ENCODE results near the gene SLC38A8.

The SLC38A8 gene

GRCh38 chr16:84086341-84086740 lies 43.7 kb upstream of the SLC38A8 start:
- H3K4me3 ChIP-seq (ENCODE audit: low read depth, low read length), result no peak overlapping the region
- TF ChIP-seq CTCF (IDR thresholded peaks at IDR 0.05; ENCODE audit: low read depth, low read length, missing control alignments), result no peak
- no peak for DNase-seq (ENCODE audit: low read depth)
- in situ Hi-C loops (cut with HindIII; ENCODE audit: low sequenced_read_pairs), result loop anchor here (5.0 kb wide), 1 partner anchor 51 kb away; no protein-coding TSS in a partner anchor

DNA sequence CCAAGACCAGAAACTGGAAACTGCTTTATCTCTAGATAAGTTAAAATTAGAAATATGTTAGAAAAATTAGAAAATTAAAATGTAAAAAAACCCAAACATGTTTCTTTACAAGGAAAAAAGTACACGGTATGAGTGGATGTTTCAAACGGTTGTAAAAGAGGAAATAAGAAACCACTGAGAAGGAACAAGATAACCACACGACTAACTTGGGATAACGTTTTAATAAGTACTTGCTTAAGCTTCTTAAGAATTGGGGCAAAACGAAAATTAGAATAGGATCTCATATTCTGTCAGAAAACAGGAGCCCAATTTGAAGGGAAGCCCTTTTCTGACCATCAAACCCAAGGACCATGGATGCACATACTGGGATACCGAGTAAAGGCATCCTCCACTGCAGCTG lies 43.2 kb upstream of the SLC38A8 start:
- no peak overlapping the region for H3K4me3 ChIP-seq (ENCODE audit: low read depth, low read length)
- no peak for DNase-seq (ENCODE audit: low read depth)
- in situ Hi-C loops (cut with HindIII; ENCODE audit: low sequenced_read_pairs), result loop anchor here (5.0 kb wide), 1 partner anchor 52 kb away; no protein-coding TSS in a partner anchor
- TF ChIP-seq CTCF (IDR thresholded peaks at IDR 0.05; ENCODE audit: low read depth, low read length, missing control alignments), result no peak

DNA sequence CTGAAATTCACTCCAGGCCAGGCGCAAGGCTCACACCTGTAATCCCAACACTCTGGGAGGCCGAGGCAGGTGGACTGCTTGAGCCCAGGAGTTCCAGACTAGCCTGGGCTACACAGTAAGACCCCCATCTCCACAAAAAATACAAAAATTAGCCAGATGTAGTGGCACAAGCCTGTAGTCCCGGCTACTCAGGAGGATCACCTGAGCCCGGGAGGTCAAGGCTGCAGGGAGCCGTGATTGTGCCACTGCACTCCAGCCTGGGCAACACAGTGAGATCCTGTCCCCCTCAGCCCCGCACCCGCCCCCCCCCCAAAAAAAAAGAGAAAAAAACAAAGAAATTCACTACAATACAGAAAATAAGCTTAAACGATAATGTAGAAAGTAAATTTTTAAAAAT lies 42.7 kb upstream of the SLC38A8 start:
- H3K4me3 ChIP-seq (ENCODE audit: low read depth, low read length), result no peak overlapping the region
- DNase-seq (ENCODE audit: low read depth), result no peak
- in situ Hi-C loops (cut with HindIII; ENCODE audit: low sequenced_read_pairs), result loop anchor here (5.0 kb wide), 1 partner anchor 52 kb away; no protein-coding TSS in a partner anchor
- no peak for TF ChIP-seq CTCF (IDR thresholded peaks at IDR 0.05; ENCODE audit: low read depth, low read length, missing control alignments)

DNA sequence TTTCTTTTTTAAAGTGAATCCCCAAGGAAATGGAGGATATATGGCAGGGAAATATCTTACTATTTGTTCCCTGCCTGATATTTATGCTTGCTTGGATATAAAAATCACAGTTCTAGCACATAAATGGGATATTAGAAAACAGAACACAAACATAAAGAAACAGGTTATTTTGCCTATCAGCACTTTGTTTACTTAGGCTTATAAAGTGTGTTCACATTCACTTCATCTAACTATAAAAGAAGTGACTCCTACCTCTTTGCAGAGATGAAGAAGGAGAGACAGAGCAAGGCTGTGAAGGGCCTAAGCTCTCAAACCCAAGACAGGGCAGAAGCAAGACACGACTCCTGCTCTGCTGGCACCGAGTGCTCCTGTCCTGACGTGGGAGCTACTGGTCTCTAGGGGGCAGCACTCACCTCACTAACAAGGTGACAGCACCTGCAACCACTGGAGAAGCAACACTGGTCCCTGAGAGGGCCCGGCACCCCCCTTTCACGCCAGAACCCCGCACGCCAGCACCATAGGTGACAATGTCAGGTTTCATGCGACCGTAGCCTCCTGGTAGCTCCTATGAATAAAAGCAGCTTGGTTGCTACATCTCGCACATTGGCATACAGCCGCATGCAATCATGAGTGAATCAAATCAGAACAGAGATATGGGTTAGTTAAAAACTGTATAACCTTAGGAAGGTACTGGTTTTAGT lies 42.1 kb upstream of the SLC38A8 start:
- in situ Hi-C loops (cut with HindIII; ENCODE audit: low sequenced_read_pairs), result loop anchor here (5.0 kb wide), 1 partner anchor 53 kb away; no protein-coding TSS in a partner anchor
- no peak overlapping the region for H3K4me3 ChIP-seq (ENCODE audit: low read depth, low read length)
- TF ChIP-seq CTCF (IDR thresholded peaks at IDR 0.05; ENCODE audit: low read depth, low read length, missing control alignments), result peak; percentile 84
- DNase-seq (ENCODE audit: low read depth), result peak; percentile 45

- in situ Hi-C loops (cut with HindIII; ENCODE audit: low sequenced_read_pairs), result no loop called here
- TF ChIP-seq CTCF (IDR thresholded peaks at IDR 0.05; ENCODE audit: low read depth, low read length, missing control alignments), result no peak
- no peak for DNase-seq (ENCODE audit: low read depth)
- no peak overlapping the region for H3K4me3 ChIP-seq (ENCODE audit: low read depth, low read length)
These were observed 40.4 kb upstream of the SLC38A8 start for GRCh38 chr16:84082835-84083569.

DNA sequence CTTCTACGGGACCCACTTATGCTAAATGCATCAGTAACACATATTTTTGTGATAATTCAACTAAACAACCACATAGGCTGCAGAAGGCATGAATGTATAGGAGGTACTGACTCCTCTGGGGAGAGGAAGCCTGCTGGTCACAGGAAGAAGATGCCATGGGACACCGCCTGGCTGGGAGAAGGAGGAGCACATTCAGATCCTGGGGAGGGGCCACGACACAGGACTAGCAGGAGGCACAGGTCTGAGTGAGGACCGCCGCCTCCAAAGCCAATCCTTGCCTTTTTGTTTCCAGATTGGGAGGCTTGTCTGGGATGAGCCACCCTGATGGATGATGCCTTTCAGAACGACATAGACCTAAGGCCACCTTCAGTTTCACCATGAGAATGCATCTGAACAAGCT lies 39.5 kb upstream of the SLC38A8 start:
- DNase-seq (ENCODE audit: low read depth), result no peak
- TF ChIP-seq CTCF (IDR thresholded peaks at IDR 0.05; ENCODE audit: low read depth, low read length, missing control alignments), result no peak
- no peak overlapping the region for H3K4me3 ChIP-seq (ENCODE audit: low read depth, low read length)
- in situ Hi-C loops (cut with HindIII; ENCODE audit: low sequenced_read_pairs), result no loop called here
